Hematopoietic multipotent progenitor cell treated with erythropoietin and hydrocortisone succinate and interleukin-3 and kit ligand, for 17 days (in vitro differentiated cells): ENCODE measurements around the gene TTC8.
"Not testable (repeated sequence)": the region's sequence is repeated elsewhere in the genome, so short reads cannot be mapped to it uniquely, and the experiment has no call there.

Experiments used
- DNase-seq: peaks from one replicate; pipeline ENCODE4 v3.0.0-alpha.2; 2015; ENCODE audit warnings: low spot score

The TTC8 gene

DNA sequence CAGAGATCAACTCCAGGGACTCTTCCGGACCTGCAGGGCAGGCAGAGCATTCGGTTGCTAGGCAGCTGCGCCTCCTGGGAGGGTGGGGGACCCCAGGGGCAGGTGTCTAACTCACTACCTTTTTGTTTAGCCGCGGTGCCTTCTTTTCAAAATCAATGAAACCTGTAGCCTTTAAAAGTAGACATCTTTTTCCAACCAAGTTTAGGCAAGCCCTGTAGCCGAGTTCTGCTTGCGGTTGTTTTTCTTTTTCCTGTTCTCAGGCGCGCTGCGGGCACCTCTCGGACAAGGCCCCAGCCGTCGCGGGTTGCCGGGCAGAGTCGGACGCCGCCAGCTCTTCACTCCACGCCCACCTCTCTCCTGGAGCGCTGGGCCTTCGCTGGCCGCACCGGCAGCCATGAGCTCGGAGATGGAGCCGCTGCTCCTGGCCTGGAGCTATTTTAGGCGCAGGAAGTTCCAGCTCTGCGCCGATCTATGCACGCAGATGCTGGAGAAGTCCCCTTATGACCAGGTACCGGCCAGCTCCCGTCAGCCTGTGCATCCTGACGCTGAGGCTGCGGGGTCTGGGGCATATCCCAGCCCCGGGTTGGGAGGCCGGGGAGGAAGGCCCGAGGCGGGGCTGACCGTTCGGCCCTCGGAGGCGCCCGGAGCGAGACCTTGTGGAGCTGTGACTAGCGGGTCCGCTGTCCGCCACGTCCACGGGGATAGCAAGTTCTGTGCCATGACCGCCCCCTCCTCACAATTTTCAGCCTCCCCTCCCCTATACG lies at the start of gene TTC8:
TSS of gene TTC8 (plus strand) at position 338 of the 764 bp plus-strand sequence. CDS start at position 395, 57 bp downstream.
- peak; percentile 89 for DNase-seq

DNA sequence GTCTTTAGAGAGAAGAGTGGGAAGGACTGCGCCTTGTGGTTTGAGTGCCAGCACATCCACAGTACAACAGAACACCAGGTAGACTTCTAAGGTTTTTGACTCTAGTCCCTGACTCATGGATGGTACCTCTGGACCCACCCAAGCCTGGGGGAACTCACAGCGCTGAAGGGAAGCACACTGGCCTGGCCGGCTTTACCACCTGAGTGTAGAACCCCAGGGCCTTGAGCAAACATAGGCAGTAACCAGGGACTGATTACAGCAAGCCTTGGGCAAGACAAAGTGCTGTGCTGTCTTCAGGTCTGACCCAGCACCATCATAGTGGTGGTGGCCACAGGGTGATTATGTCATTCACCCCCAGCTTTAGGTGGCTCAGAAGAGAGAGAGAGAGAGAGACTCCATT lies 48.9 kb upstream of the TTC8 start:
- DNase-seq = no peak

DNA sequence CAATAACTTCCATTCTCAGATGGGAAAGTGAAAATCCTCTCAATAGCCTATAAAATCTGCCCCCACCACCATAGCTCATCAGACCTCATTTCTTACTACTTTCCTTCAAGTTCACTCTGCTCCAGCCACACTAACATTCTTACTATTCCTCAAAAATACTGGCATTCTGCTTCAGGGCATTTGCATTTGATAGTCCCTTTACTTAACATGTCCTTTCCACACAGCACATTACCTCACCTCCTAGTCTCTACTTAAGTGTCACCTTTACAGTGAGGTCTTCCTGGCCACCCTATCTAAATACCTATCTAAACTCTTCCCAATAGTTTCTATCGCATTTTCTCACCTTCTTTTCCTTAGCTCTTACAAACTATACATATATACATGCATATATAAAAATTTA lies 38.5 kb upstream of the TTC8 start:
- DNase-seq = no peak

DNA sequence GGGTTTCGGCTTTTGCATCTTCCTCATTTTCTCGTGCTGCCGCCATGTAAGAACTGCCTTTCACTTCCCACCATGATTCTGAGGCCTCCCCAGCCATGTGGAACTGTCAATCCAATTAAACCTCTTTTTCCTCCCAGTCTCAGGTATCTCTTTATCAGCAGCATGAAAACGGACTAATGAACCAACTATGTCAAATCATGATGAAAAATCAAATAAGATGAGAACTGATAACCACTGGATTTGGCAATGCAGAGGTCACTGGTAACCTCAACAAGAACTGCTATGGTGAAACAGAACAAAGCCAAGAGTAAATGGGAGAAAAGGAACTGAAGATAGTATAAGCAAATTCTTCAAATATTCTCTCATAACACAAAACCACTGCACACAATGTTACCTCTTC lies 37.7 kb upstream of the TTC8 start:
- DNase-seq = no peak

DNA sequence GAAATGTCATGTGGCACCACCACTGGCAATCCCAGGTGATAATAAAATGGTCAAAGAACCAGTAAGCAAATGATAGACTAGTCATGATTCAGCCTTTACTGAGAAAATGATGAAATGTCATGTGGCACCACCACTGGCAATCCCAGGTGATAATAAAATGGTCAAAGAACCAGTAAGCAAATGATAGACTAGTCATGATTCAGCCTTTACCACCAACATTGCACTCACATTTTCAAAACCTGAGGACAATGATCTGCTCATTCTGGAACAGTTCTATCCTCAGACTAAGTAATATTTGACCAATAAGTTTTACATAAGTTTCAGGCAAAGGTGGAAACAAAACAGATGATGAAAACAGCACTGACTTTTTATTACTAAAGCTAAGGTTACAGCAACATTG lies 34.9 kb upstream of the TTC8 start:
- DNase-seq = not testable (repeated sequence)

DNA sequence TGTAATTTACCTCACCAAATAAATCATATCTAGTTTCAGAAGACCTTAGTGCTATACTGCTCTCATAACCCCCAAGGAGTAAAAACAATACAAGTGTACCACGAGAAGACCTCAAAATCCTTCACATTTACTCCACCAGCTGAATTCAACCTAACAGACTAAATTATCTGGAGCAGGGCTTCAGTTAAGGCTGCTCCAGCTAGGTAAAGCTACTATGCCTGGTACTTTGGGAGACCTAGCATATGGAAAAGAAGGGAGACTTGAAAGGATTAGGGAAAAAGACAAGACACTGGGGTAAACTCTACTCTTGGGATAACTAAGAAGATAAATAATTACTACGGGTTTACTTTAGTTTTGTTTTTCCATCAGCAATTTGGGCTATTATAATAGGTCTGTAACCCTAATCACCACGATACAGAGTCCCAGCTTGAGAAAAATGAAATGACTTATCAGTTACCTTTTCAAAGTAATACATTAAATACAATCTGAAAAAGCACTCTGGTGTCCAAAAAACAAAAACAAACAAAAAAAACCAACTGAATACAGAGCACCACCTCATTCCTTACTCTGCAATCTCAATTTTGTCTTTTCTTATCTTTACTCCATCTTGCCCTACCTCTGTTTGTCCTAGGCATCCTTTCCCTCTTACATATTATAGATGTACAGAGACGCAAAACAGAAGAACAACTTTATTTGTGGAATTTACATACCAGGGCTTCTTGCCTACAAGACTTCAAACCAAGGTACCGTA lies 33.8 kb upstream of the TTC8 start:
- DNase-seq = no peak

DNA sequence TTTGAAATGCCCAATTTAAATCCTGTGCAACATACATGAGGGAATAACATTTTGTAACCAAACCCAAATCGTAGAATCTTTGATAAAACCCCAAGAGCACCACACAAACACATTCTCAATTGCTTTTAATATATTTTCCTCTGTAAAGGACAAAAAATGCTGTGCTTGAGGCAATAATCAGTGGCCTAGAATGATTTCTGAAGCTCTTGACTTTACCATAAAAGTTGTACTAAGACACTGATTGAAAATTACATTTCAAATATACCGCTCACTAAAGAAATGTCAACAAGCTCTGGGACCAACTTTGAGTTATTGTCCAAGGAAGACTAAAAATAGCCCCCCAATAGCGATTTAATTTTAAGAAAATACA lies 33.2 kb upstream of the TTC8 start:
- DNase-seq = no peak

DNA sequence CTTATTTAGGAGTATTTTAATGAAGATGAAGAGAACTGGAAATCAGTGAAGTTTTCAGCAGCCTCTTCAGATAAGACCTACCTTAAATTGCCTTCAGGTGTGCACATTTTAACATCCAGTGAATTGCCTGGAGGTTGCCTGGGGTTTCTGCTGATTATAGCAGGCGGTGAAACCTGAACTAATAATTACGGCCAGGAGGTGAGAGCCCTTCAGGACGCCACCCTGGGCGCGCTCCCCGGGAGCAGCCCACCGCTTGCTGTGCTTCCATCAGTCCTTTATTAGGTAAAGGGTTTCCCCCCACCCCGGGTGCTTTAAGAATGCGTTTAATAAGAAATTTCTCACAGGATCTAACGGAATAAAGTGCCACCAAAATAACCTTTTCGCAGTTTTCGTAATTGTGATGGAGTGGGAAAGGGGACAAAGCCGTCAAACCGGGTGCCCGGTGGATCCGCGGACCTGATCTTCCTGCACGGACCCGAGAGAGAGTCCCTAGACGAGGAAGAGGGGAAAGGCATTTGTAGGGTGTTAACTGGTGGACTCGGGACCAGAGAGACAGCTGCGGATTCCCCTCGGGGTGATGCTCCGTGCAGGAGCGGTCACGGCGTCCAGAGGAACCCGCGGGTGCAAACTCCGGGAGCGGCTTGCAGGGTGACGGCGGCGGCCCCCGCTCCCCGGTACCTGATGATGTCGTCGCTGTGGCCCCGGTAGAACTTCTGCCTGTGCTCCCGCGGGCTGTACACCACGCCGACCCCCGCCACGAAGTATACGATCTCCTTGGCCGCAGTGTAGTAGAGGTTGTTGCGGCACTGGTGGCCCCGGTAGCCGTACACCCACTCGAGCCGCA lies 32.6 kb upstream of the TTC8 start:
- no peak for DNase-seq

DNA sequence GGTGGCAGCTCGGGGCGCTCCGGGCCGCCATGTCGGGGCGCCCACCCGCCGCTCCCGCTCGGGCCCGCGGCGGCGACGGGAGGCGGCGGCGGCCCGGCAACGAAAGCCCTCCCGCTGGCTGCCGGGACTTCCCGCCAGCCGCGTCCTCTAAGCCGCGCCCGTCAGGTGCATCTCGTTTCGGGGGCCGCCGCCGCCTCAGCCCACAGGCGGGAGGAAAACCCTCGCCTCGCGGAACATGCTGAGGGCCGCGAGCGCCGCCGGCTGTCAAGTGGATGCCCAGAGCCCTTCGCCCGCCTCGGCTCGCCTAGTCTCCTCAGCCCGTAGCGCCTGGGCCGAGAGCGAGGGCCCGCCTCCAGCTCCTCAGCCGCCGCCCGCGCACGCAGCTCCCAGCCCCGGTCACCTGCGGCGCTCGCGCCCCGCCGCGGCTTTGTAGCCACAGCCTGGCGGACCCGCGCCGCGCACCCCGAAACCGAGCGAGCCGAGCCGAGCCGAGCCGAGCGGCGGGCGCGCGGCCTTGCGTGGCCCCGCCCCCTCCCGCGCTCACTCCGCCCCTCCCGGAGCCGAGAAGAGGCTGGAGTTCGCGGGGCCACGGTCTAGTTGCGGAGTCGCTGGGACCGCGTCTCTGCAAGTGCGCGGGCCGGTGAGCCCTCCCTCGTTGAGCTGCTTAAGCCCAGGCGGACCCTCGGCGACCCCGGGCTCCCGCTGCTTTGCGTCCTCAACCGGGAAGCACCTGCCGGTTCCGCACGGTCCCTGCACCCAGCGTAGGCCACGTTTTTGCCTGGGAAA lies 31.8 kb upstream of the TTC8 start, which contains the start of gene EML5:
TSS of gene EML5 (minus strand) at position 481 of the 786 bp plus-strand sequence. CDS start at position 31, 450 bp downstream.
- peak; percentile 77 for DNase-seq

DNA sequence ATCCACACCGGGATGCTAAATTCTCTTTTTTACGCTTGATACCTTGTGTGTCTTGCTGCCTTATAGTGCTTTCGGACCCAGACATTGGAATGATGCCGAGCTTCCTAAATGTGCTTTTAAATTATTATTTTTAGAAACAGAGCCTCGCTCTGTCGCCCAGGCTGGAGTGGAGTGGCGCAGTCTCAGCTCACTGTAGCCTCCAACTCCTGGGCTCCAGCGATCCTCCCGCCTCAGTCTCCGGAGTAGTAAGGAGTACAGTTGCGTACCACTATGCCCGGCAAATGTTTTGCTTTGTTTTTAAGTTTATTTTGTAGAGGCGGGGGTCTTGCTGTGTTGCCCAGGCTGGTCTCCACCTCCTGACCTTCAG lies 31.2 kb upstream of the TTC8 start:
- no peak for DNase-seq

DNA sequence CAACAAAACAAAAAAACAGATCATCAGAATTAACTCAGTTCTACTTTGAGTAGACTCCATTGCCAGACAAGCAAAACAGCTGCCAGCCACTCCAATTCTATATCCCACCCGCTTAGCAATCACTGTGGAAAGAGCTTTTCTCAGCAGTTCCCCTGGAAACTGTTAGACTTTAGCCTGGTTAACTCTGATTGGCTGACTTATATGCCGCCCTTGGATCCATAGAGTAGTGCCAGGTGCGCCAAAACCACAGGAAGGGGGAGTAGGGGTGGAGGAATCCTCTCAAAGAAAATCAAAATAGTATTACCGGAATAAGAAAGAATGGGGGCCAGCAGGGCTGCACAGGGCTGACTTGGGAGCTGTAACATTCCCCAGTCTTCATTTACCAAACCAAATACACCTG lies 26.3 kb upstream of the TTC8 start:
- DNase-seq = no peak

DNA sequence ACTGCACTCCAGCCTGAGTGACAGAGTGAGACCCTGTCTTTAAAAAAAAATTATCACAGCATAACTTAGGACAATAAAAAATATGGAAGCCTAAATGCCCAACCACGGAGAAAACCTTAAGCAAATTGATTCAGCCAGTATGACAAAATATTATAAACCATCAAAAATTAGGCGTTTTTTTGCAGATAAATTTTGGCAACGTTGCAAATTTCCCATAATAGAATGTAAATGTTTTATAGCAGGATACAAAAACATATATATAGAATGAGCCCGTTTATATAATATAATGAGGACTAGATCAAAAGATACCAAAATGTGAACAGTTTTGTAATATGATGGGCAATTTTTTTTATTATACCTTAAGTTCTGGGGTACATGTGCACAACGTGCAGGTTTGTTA lies 24.9 kb upstream of the TTC8 start:
- DNase-seq = no peak

DNA sequence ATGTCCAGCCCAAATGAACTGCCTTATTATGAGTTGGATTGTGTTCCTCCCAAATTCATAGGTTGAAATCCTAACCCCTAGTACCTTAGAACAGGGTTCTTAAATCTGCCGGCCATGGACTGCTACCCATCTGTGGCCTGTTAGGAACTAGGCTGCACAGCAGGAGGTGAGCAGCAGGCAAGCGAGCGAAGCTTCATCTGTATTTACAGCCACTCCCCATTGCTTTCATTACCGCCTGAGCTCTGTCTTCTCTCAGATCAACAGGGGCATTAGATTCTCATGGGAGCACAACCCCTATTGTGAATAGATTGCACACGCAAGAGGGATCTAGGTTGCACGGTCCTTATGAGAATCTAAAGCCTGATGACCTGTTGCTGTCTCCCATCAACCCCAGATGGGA lies 21.9 kb upstream of the TTC8 start:
- no peak for DNase-seq

DNA sequence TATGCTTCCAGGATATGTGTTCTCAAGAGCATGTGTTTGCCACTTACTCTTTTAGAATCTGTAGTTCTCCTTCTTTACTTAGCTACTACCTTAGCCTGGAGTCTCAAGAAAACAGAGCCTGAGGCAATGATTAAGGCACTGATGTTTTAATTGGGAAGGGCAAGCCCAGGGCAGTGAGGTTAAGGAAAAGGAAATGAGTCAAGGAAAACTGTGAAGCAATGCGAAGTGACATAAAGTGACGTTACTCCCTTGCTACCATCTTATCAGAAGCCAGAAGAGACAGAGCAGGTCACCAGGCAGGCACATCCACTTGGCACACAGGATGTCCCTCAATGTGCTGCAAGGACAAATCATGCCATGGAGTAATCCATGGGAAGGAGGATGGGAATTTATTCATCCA lies 20.4 kb upstream of the TTC8 start:
- no peak for DNase-seq

DNA sequence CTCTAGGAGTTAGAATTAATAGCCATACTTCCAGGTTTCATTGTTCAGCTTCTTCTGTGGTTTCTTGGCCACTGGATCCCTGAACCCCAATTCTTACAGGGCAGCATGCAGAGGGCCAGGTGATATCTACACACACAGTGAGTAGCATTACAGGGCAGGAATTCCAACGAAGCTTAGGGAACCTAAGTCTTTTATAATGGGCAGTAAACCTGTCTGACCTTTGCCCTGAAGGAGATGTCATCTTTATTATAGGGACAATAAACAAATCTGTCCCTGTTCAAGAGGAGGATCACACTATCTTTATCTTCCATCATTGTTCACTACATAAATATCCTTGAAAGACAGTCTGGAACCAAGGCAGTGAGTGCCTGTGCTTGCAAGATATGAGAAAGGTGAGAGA lies 20.0 kb upstream of the TTC8 start:
- DNase-seq = no peak

DNA sequence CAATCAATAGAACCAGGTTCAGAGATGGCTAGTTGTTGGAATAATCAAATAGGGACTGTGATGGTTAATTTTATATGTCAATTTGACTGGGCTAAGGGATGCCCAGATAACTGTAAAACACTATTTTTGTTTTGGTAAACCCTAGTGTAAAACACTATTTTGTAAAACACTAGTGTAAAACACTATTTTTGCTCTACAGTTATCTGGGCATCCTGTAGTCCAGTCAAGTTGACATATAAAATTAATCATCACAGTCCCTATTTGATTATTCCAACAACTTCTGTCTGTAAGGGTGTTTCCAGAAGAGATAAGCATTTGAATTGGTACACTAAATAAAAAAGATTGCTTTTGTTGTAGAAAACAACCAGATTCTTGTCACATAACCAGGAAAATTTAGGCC lies 16.1 kb upstream of the TTC8 start:
- DNase-seq = no peak

DNA sequence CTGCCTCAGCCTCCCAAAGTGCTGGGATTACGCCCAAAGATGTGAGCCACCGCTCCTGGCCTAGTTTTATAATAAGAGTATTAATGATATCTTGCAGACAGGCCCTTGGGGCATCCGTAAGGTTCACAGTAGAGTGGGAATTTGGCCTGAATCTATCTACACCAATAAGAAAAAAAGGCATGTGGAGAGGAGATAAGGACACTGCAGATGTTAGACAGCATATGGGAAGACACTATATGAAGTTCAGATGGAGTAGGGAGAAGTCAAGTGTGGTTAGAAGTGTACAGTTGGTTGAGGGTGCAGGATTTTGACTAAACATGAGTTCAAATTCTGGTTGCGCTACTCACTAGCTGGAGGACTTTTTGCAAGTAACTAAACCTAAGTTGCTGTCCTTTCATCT lies 8.5 kb upstream of the TTC8 start:
- DNase-seq = no peak

DNA sequence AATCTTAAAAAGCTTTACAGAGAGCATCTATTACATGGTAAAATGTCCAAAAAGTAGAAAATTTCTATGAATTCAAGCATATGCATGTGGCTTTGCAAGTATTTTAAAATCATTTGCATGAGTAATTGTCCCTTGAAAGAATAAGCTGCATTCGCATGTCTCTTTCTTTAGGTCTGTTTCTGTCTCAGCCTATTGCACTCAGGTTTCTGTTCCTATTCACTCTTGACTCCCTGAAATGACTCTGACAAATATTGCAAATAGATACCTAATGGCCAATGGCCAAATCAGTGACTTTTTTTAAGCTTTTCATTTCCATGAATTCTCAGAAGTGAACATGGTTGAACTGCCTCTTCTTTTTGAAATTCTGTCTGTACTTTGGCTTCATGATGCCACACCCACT lies 6.4 kb upstream of the TTC8 start:
- DNase-seq = no peak

DNA sequence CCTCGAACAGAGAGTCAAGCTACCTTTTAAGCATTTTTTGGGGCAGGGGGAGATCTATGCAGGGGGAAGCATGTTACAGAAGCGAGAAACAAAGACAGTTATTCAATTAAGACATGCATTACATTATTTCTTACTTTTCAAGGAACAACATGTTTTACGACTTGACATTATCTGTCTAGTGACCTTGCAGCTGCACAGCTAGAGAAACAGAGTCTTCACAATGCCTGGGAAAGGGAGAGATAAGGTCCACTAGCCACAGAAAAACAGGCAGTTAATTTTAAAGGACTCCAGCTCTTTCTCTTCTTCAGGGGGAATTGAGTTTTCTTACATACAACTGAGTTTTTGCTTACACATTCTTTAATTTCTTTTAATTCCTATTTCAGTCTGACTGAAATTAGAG lies 4.8 kb upstream of the TTC8 start:
- not testable (repeated sequence) for DNase-seq

DNA sequence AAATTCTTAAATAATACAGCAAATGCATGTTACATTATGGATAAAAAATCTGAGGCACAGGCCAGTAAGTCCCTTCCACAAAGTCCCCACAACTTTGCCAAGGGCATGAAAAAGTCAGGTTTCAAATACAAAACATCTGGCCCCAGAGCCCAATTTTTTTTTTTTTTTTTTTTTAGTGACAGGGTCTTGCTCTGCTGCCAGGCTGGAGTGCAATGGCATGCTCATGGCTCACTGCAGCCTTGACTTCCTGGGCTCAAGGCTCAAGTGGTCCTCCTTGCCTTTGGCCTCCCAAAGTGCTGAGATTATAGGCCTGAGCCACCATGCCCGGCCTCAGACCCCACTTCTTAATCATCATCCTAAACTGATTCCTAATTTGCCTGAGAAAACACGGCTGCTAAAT lies 3.1 kb upstream of the TTC8 start:
- DNase-seq = no peak

DNA sequence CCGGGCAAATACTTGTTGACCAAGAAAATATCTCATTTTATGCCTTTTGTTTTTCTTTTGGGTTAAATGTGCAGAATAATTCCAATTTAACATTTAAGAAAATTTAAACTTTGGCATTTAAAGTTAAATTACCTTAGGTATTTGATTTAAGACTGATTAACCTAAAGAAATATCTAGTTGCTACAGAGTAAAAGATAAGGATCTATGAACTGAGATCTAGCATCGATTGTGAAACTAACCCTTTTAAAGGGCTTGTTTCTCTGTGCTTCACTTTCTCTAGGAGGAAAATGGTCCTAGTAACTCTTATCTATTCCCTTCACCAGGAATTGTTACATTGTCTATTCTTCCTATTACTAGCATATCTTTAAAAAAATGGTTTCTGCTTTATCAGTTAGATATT lies 2.6 kb upstream of the TTC8 start:
- no peak for DNase-seq

DNA sequence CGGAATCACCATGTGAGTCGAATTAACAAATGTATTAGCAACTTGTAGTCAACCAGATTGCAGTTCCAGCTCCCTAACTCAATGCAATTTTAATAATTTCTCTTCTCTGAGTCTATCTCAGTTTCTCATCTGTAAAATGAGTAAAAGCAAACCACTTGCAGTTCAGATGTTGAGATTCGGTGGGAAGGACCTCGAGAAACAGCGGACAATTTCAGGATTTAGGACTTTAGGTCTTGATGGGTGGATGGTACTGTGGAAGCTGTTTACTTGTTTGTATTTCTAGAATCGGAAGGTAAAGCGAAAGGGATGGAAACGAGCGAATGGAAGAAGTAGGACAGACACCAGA lies 510 bp upstream of the TTC8 start:
- no peak for DNase-seq
